ENCODE data around the gene SYT2. TPM values are rescaled to one million over a fixed set of nuclear protein-coding genes. Genes with fewer than 3 reads are reported as not detected.

The SYT2 gene
- total and polyA plus RNA-seq, 7 donors = 0.10 to 0.16 TPM; not detected in 5

DNA sequence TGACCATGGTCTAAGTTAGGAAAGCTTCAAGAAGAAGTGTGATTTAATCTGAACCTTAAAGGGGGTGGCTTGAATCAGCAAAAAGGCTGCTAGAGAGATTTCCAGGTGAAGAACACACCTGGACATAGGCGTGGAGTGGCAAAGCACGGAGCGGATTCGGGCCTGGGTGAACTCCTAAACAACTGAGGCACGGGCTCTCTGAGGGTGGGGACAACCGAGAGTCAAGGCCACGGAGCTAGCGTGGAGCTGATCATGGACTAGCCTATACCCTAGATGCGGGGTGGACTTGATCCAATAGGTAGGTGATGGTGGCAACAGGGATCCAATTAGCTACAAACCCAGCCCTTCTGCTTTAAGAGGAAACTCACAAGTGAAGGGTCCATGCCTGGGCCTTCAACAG lies 27.8 kb downstream of the SYT2 start:
- peaks cover 0 to 4% (median 0%) of the 10 kb centered on the region in 4 donors for H3K9me3 ChIP-seq
- no peaks in the 10 kb centered on the region for H3K36me3 ChIP-seq
- peaks cover 0 to 30% (median 6%) of the 10 kb centered on the region in 3 donors for H3K27me3 ChIP-seq
- TF ChIP-seq POLR2AphosphoS5 (IDR thresholded peaks at IDR 0.05) (no peak), POLR2A (IDR thresholded peaks at IDR 0.05) (no peak), EP300 (IDR thresholded peaks at IDR 0.05) (no peak)
- TF ChIP-seq, protein P1, sequence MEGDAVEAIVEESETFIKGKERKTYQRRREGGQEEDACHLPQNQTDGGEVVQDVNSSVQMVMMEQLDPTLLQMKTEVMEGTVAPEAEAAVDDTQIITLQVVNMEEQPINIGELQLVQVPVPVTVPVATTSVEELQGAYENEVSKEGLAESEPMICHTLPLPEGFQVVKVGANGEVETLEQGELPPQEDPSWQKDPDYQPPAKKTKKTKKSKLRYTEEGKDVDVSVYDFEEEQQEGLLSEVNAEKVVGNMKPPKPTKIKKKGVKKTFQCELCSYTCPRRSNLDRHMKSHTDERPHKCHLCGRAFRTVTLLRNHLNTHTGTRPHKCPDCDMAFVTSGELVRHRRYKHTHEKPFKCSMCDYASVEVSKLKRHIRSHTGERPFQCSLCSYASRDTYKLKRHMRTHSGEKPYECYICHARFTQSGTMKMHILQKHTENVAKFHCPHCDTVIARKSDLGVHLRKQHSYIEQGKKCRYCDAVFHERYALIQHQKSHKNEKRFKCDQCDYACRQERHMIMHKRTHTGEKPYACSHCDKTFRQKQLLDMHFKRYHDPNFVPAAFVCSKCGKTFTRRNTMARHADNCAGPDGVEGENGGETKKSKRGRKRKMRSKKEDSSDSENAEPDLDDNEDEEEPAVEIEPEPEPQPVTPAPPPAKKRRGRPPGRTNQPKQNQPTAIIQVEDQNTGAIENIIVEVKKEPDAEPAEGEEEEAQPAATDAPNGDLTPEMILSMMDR (IDR thresholded peaks at IDR 0.05) = no peak
- WGBS, 2 donors = 91 to 93% methylated on average over 9 of the region's 9 CpGs
- H3K4me1 ChIP-seq = no peaks in the 10 kb centered on the region
- no peak for DNase-seq
- H3K27ac ChIP-seq = no peak overlapping the region
- intact Hi-C loops (cut with DNase I) = no loop called here
- H3K4me3 ChIP-seq = no peak overlapping the region

DNA sequence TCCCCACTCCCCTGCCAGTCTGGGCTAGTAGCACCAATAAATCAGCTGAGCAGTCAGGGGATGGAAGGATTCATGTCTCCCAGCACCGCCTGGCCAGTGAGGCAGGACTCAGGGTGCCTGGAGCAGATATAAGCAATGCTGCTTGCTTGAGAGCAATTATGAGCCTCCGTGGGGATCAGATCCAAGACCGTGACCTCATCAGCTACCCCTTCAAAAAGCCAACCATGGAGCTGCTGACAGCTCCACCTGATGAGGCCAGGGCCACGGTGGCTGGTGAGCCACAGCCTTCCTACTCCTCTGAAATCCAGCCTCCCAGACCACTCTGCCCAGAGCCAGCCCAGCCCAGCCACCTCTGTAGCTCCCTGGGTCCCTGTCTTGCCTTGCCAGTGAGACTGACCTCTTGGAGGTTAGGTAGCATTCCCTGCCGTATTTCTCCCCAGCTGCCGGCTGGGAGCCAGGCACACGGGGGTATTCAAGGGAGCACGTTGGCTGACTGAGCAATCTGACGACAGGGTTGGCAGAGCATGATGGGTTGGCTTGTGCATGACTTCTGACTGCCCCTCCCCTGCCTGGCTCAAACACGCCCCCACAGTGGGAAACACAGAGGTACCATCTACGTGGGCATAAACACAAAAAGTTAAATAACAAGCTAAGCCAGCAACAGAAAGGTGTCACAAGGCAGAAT lies 28.4 kb downstream of the SYT2 start:
- H3K36me3 ChIP-seq = no peaks in the 10 kb centered on the region
- 76 to 77% methylated on average over 11 of the region's 11 CpGs for WGBS, 2 donors
- H3K27ac ChIP-seq = no peak overlapping the region
- intact Hi-C loops (cut with DNase I) = no loop called here
- no peak overlapping the region for H3K4me3 ChIP-seq
- H3K27me3 ChIP-seq = peaks cover 0 to 30% (median 6%) of the 10 kb centered on the region in 3 donors
- no peak for TF ChIP-seq POLR2A (IDR thresholded peaks at IDR 0.05)
- TF ChIP-seq, protein P1 (IDR thresholded peaks at IDR 0.05) = no peak
- TF ChIP-seq EP300 (IDR thresholded peaks at IDR 0.05) = no peak
- peaks cover 0 to 6% (median 0%) of the 10 kb centered on the region in 4 donors for H3K9me3 ChIP-seq
- DNase-seq = no peak
- H3K4me1 ChIP-seq = no peaks in the 10 kb centered on the region

DNA sequence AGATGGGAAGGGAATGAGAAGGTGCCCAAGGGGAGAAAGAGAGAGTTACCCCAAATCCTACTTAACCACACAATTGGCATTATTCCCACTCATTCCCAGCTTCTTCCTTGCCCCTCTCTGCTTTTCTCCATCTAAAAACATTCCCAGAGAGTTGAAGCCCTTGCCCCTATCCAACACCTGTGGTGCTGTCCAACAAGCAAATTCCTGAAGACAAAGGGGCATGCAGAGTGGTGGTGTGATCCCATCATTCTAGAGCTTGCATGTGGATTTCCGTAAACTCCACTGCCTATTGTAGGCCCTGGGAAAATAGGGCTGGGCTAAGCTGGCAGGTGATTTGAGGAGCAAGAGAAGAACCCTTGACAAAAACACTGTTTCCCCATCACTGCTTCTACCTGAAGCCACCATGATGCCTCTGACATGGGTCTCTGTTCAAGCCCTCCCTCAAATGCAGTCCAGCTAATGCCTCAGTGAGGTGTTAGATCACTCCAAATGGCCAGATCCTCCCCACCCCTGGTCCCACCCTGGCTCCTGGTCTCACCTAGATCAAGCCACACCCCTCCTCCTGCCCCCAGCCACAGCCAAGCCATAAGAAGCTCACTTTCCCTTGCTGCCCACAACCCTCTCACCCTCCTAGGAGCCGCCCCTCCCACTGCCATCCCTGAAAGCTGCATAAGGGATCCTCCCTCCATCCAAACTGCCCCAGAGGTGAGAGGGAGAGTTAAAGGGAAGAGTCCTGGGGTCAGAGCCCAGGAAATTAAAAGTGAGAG lies 29.5 kb downstream of the SYT2 start:
- no peaks in the 10 kb centered on the region for H3K4me1 ChIP-seq
- TF ChIP-seq, protein P1 (IDR thresholded peaks at IDR 0.05) = no peak
- TF ChIP-seq POLR2AphosphoS5 (IDR thresholded peaks at IDR 0.05) (no peak), POLR2A (IDR thresholded peaks at IDR 0.05) (no peak), EP300 (IDR thresholded peaks at IDR 0.05) (no peak)
- intact Hi-C loops (cut with DNase I) = no loop called here
- H3K4me3 ChIP-seq = no peak overlapping the region
- DNase-seq = no peak
- no peak overlapping the region for H3K27ac ChIP-seq
- H3K9me3 ChIP-seq = peaks cover 0 to 6% (median 0%) of the 10 kb centered on the region in 4 donors
- 85 to 92% methylated on average over 2 of the region's 2 CpGs for WGBS, 2 donors
- H3K36me3 ChIP-seq = no peaks in the 10 kb centered on the region
- H3K27me3 ChIP-seq = peaks cover 0 to 30% (median 6%) of the 10 kb centered on the region in 3 donors

DNA sequence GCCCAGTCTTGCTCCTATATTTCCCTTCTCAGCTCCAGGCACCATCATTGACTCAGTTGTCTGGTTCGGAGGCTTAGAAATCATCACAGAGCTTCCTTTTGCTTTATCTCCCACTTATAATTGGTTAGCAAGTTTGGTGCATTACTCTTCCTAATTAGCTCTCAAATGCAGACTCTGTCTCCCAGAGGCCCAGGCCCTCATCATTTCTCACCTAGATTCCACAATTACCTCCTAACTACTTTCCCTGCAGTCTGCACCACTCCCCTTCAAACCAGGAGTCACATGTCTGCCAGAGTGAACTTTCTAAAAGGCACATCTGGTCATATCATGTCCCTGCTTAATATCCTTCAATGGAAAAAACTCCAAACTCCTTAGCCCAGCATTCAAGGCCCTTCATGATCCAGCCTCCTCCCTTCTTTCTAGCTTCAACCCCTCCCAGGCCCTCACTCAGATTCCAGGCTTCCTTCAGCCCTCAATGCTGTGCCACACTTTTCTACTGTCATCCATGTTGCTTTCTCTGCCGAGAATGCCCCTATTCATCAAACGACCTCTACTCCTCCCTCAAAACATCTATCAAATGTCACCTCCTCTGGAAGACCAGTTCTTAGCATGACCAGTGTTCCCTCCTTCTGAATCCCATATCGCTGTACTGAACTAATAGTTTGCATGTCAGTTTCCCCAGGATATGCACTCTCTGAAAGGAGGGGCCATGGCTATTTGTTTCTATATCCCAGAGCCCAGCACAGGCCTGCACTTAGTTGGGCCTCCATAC lies 30.7 kb downstream of the SYT2 start:
- intact Hi-C loops (cut with DNase I) = no loop called here
- H3K4me1 ChIP-seq = no peaks in the 10 kb centered on the region
- 65 to 78% methylated on average over 4 of the region's 4 CpGs for WGBS, 2 donors
- H3K27ac ChIP-seq = no peak overlapping the region
- peaks cover 0 to 27% (median 6%) of the 10 kb centered on the region in 3 donors for H3K27me3 ChIP-seq
- no peaks in the 10 kb centered on the region for H3K36me3 ChIP-seq
- TF ChIP-seq EP300 (IDR thresholded peaks at IDR 0.05) = no peak
- TF ChIP-seq, protein P1 (IDR thresholded peaks at IDR 0.05) = no peak
- no peak for TF ChIP-seq POLR2A (IDR thresholded peaks at IDR 0.05)
- no peak for TF ChIP-seq POLR2AphosphoS5 (IDR thresholded peaks at IDR 0.05)
- H3K9me3 ChIP-seq = peaks cover 0 to 6% (median 0%) of the 10 kb centered on the region in 4 donors
- no peak for DNase-seq
- no peak overlapping the region for H3K4me3 ChIP-seq
